CD4-positive, alpha-beta T cell (primary cell): Measurements from ENCODE around the gene XYLT2. TPM values are rescaled to one million over a fixed set of nuclear protein-coding genes. Genes with fewer than 3 reads are reported as not detected.

Experiments used
- ATAC-seq: fragments of 200-7000 bp; cut with Tn5 transposase; one replicate; pipeline ENCODE4 v1.10.0; 2022; ENCODE audit warnings: mild to moderate bottlenecking; ENCODE audit not compliant: poor library complexity
- CTCF ChIA-PET: fragments of 350-600 bp; sonication (Branson Sonifier 250); formaldehyde crosslinking; loops from one replicate; lab custom pipeline; 2021; ENCODE audit warnings: antibody characterized with exemption, inconsistent platforms; lab: Charles Lee
- POLR2A ChIA-PET: fragments of 350-600 bp; sonication (Branson Sonifier 250); formaldehyde crosslinking; loops from one replicate; lab custom pipeline; 2021; ENCODE audit warnings: antibody characterized with exemption, inconsistent platforms; lab: Charles Lee
- DNase-seq, 14 experiments: peaks; one replicate each; pipeline ENCODE4 v3.0.0-alpha.2; 2013 to 2020; ENCODE audit warnings: mixed read lengths in 2 of 14
- H3K27ac ChIP-seq, 2 donors: one replicate each; pipeline versions ENCODE4 v1.5.1 to v1.7.0; 2013; ENCODE audit warnings: low read length in 2 of 2, low read depth in 1 of 2, mild to moderate bottlenecking in 1 of 2
- H3K27me3 ChIP-seq, 2 experiments: 1 replicate in 1 of 2; 2 replicates in 1 of 2; pipeline versions ENCODE4 v1.6.1 to v1.7.0; 2013; ENCODE audit warnings: low read length in 2 of 2, control low read depth in 1 of 2, mild to moderate bottlenecking in 1 of 2, moderate library complexity in 1 of 2; ENCODE audit not compliant: insufficient read depth in 2 of 2, control insufficient read depth in 1 of 2
- H3K36me3 ChIP-seq: one replicate; pipeline ENCODE4 v1.6.1; 2013; ENCODE audit warnings: low read length, control low read depth; ENCODE audit not compliant: insufficient read depth
- H3K4me1 ChIP-seq: one replicate; pipeline ENCODE4 v1.6.1; 2013; ENCODE audit warnings: low read length, control low read depth; ENCODE audit not compliant: insufficient read depth
- H3K4me3 ChIP-seq: one replicate; pipeline ENCODE4 v1.5.1; 2013; ENCODE audit warnings: mild to moderate bottlenecking, low read length, moderate library complexity
- H3K9me3 ChIP-seq, 2 experiments: 1 replicate in 1 of 2; 2 replicates in 1 of 2; pipeline versions ENCODE4 v1.6.1 to v1.7.0; 2013; ENCODE audit warnings: low read length in 2 of 2, mild to moderate bottlenecking in 2 of 2, control low read depth in 1 of 2, moderate library complexity in 1 of 2; ENCODE audit not compliant: control insufficient read depth in 1 of 2, insufficient read depth in 1 of 2
- H3K27ac Mint-ChIP-seq: one replicate; pipeline ENCODE4 v1.8.0; 2020; ENCODE audit warnings: mixed read lengths
- H3K27me3 Mint-ChIP-seq: one replicate; pipeline ENCODE4 v1.8.0; 2021; ENCODE audit warnings: mixed read lengths
- H3K36me3 Mint-ChIP-seq: one replicate; pipeline ENCODE4 v1.8.0; 2021; ENCODE audit warnings: low read depth, mixed read lengths
- H3K4me1 Mint-ChIP-seq: one replicate; pipeline ENCODE4 v1.8.0; 2021; ENCODE audit warnings: low read depth, mixed read lengths
- H3K4me3 Mint-ChIP-seq: one replicate; pipeline ENCODE4 v1.8.0; 2020; ENCODE audit warnings: mild to moderate bottlenecking, mixed read lengths
- H3K9me3 Mint-ChIP-seq: one replicate; pipeline ENCODE4 v1.8.0; 2020; ENCODE audit warnings: mixed read lengths
- intact Hi-C, 2 experiments: fragments of 100-400 bp; cut with DNase I in 1 of 2; cut with micrococcal nuclease in 1 of 2; formaldehyde crosslinking; loops; one replicate each; pipeline versions ENCODE4 v1.15.1 to v1.9.0; 2023 to 2025; cut with DNase I, micrococcal nuclease
- total RNA-seq, 174 experiments: library from RNA in 2 of 174; stranded (reverse) in 2 of 174; gene quantifications; one replicate each; pipeline ENCODE4 v1.2.3 and lab custom pipeline; 2021 to 2026
- TF ChIP-seq, protein P1 (sequence below): fragments of 200-600 bp; IDR thresholded peaks from one replicate; pipeline ENCODE4 v1.8.0; 2022; ENCODE audit warnings: antibody characterized with exemption, mild to moderate bottlenecking

The XYLT2 gene
- total RNA-seq, 2 experiments from 2014 or later, result 11.0 to 12.2 TPM

DNA sequence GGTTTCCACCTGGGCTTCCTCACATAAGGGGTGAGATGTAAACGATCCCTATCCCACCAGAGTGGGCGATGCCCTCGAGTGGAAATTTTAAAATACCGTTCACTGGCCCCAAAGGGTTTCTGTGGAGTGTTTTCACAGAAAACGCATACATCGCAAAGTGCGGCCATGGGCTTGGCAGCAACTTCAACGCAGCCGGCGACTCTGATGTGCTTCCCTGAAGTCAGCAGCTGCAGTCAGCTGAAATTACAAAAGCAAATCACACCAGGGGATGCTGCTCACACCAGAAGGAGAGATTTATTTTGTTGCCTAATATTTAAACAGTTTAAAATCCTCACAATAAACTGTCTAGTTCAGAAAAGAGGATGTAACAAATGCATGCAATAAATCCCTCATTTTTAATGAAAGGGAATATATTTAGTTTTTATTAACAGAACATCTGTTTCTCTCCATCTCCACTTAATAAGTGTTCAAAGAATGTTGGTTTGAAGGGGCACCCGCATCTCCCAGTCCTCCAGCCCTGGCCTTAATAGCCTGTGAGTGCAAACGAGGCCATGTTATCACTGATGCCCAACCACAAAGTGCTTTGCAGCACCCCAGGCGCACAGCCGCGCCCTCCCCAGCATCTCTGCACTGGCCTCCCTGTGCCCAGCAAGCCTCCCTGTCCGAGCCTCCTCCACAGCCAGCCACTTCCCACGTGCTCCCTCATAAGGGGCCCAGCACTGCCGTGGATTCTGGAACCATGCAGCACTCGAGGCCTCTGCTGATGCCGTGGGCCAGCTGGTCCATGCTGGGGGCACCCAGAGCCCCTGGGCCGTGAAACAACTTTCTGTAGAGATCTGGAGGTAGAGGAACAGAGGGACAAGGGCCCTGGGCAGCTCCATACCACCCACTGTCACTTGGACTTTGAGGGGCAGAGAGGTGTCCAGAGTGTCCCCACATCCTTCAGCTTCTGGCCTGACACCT lies 17.3 kb upstream of the XYLT2 start:
- Mint-ChIP-seq H3K9me3 (no peaks in the 10 kb centered on the region), H3K36me3 (no peaks in the 10 kb centered on the region), H3K27me3 (no peaks in the 10 kb centered on the region), H3K4me1 (peaks cover 6% of the 10 kb centered on the region), H3K4me3 (no peak overlapping the region), H3K27ac (no peak overlapping the region)
- POLR2A ChIA-PET, result no interaction called here
- Histone ChIP-seq H3K27me3 (peaks cover 0 to 3% of the 10 kb centered on the region in 2 experiments), H3K4me3 (no peak overlapping the region), H3K4me1 (no peaks in the 10 kb centered on the region), H3K36me3 (no peaks in the 10 kb centered on the region), H3K9me3 (no peaks in the 10 kb centered on the region), H3K27ac (no peak overlapping the region)
- DNase-seq (no peak), ATAC-seq (no peak)
- TF ChIP-seq, protein P1, sequence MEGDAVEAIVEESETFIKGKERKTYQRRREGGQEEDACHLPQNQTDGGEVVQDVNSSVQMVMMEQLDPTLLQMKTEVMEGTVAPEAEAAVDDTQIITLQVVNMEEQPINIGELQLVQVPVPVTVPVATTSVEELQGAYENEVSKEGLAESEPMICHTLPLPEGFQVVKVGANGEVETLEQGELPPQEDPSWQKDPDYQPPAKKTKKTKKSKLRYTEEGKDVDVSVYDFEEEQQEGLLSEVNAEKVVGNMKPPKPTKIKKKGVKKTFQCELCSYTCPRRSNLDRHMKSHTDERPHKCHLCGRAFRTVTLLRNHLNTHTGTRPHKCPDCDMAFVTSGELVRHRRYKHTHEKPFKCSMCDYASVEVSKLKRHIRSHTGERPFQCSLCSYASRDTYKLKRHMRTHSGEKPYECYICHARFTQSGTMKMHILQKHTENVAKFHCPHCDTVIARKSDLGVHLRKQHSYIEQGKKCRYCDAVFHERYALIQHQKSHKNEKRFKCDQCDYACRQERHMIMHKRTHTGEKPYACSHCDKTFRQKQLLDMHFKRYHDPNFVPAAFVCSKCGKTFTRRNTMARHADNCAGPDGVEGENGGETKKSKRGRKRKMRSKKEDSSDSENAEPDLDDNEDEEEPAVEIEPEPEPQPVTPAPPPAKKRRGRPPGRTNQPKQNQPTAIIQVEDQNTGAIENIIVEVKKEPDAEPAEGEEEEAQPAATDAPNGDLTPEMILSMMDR, result no peak
- CTCF ChIA-PET, result no interaction called here
- intact Hi-C loops, result no loop called here

DNA sequence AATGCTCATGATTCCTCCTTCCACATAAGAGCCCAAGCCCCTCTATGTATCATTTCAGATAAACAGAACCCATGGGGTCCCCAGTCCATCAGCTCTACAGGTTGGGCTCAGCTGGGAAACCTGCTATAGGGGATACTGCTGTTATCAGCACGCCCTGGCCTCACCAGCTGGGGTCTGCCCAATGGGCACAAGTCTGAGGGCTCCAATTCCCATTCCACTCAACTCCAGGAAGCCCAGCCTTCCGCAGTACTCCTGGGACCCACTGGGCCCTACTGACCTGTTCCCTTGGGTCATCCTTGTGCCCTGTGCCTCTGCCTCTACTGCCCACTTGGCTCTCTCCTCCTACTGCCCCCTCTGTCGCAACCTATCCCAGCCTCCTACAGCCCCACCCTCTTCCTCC lies 16.2 kb upstream of the XYLT2 start:
- ATAC-seq, result no peak

DNA sequence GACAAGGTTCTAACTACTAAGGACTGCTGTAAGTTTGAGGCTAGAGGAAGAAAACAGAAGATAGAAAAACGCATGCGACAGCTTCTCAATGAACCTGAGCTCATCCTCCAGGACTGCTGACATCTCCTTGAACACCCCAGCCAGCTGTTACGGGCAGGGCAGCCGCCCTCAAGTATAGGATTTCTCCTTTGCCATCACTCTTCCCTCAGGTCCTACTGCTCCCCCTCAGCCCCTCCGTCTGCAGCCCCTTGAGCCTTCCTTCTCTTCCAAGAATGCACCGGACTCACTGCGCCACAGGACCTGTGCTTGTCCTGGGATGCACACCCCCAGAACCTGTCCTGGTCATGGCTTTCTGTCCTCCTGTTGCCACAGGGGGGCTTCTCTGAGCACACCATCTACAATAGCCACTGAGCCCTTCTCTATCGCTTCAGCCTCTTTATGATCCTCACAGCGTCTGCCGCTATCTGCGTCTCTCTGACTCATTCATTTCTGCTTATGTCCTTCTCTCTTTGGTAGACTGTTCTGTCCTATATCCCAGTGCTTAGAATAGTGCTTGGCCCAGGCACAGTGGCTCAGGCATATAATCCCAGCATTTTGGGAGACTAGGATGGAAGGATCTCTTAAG lies 15.7 kb upstream of the XYLT2 start:
- H3K4me1 Mint-ChIP-seq, result peaks cover 12% of the 10 kb centered on the region
- DNase-seq (no peak), ATAC-seq (no peak)
- TF ChIP-seq, protein P1, result no peak
- Histone ChIP-seq H3K27ac (no peak overlapping the region), H3K4me1 (no peaks in the 10 kb centered on the region), H3K36me3 (no peaks in the 10 kb centered on the region), H3K9me3 (no peaks in the 10 kb centered on the region), H3K4me3 (no peak overlapping the region), H3K27me3 (peaks cover 0 to 3% of the 10 kb centered on the region in 2 experiments)
- no peaks in the 10 kb centered on the region for H3K27me3 Mint-ChIP-seq
- H3K27ac Mint-ChIP-seq, result no peak overlapping the region
- H3K9me3 Mint-ChIP-seq, result no peaks in the 10 kb centered on the region
- no peak overlapping the region for H3K4me3 Mint-ChIP-seq
- CTCF ChIA-PET, result no interaction called here
- no peaks in the 10 kb centered on the region for H3K36me3 Mint-ChIP-seq
- intact Hi-C loops, result no loop called here
- POLR2A ChIA-PET, result no interaction called here

More for the DNA sequence above, 16.2 kb upstream of the XYLT2 start:
- Mint-ChIP-seq H3K4me1 (peaks cover 12% of the 10 kb centered on the region), H3K27me3 (no peaks in the 10 kb centered on the region), H3K27ac (no peak overlapping the region), H3K36me3 (no peaks in the 10 kb centered on the region), H3K9me3 (no peaks in the 10 kb centered on the region), H3K4me3 (no peak overlapping the region)
- ChIA-PET POLR2A (no interaction called here), CTCF (no interaction called here)
- intact Hi-C loops, result no loop called here
- no peak for DNase-seq
- no peaks in the 10 kb centered on the region for H3K9me3 ChIP-seq
- H3K27me3 ChIP-seq, result peaks cover 0 to 3% of the 10 kb centered on the region in 2 experiments
- TF ChIP-seq, protein P1, result no peak
- H3K36me3 ChIP-seq, result no peaks in the 10 kb centered on the region
- no peak overlapping the region for H3K27ac ChIP-seq
- no peaks in the 10 kb centered on the region for H3K4me1 ChIP-seq
- no peak overlapping the region for H3K4me3 ChIP-seq
